Measurements from ENCODE around the gene SLC35G6.
"Not testable (repeated sequence)": the region's sequence is repeated elsewhere in the genome, so short reads cannot be mapped to it uniquely, and the experiment has no call there.

Gene SLC35G6

GRCh38 chr17:7460850-7461660, 20.2 kb upstream of the SLC35G6 start:
- DNase-seq (ENCODE audit: low read depth) = no peak

DNA sequence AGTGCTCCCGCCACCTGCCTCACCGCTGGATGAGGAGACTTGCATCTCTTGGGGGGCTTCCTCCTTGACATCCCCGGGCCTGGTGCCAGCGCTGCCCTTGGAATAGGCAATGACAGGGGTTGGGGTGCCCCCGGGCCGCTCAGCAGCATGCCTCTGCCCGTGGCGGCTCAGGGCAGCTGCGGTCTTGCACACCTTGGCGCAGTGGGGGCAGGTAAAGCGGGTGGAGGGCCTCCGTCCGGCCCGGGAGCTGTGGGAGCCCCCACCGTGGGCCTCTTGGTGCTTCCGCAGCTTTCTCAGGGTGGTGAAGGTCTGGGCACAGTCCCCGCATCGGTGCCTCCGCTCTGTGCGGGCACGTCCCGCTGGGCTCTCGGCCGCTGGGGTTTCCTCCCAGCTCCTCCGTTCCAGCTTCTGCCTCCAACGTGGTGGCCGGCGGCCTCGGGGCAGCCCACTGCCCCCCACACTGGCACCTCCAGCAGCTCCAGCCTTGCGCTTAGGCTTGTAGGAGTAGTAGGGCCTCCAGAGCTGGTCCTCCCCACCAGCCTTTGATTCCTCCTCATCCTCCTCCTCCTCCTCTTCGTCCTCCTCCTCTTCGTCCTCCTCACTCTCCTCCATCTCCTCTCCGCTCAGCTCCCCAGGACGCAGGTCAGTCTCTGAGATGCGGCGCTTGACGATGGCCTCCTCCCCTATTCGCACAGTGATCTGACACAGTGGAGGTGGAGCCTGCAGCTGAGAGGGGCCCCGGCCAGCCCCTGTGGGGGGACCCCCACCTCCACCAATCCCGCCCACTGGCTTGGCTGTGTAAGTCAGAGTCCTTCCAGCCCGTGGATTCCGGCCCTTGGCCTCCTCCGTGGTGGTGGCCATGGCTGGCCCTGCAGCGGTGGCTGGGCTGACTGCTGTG, 18.5 kb upstream of the SLC35G6 start:
- DNase-seq (ENCODE audit: low read depth) = no peak

DNA sequence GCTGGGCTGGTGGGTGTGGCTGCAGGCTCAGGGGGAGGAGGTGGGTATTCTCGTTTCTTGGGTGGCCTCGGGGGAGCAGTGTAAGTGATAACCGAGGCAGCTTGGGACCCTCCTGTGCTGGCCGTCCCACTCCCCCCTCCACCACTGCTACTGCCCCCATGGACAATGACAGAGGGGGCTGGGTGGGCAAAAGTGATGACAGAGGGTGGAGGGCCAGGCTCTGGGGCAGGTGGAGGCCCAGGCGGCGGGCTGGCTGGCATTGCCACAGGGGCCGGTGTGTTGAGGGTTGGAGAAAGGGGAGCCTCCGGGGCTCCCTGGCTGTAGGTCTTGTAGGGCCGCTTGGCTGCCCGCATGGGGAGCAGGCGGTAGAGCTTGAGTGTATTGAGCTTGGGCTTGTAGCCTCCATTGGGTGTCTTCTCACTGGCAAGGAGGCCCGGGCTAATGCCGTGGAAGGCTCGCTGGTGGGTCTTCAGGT, 17.8 kb upstream of the SLC35G6 start:
- DNase-seq (ENCODE audit: low read depth) = no peak

DNA sequence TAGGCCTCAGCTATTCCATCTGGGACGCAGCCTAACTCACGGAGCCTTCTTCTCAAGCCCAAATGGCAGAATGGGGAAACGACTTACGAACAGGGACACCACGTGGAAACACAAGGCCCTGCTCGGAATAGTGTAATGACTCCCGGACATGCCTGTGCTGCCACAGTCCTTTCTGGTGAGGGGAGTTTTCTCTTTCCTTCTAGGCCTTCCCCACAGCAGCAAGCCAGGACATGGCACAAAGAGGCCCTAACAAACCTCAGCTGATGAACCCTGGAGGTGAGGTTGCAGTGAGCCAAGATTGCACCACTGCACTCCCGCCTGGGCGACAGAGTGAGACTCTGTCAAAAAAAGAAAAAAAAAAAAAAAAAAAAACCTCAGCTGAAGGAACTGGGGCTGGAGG, 17.2 kb upstream of the SLC35G6 start:
- no peak for DNase-seq (ENCODE audit: low read depth)

GRCh38 chr17:7465597-7466275, 15.5 kb upstream of the SLC35G6 start:
- no peak for DNase-seq (ENCODE audit: low read depth)

GRCh38 chr17:7466318-7466638, 15.0 kb upstream of the SLC35G6 start:
- no peak for DNase-seq (ENCODE audit: low read depth)

DNA sequence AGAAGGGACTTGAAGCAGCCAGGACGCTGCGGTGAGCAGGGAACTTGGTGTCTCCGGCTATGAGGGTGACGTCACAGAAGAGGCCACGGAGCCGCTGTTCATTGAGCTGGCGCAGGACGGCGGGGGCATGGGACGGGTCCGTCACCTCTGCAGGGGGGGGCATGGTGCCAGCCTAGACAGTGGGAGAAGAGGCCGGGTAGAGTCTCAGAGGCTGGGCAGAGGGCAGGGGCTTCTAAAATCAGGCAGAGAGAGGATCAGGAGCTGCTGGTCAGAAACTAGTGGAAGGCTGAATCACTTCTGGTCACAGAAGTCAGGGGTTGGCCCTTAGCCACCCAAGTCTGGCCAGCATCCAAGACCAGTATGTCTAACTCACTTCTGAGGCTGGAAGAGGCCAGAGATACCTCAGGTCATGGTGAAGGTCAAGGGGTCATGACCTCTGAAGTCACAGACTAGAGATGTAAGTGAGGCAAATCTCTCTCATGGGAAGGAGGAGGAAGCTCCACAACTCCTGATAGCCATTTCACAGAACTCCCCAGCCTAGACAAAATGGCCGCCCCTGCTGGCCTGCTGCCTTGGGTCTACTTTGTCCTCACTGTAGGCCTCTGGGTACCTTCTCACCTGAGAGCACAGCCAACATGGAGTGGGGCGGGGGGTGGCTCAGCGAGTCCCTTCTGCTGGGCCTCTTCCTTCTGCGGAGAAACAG, 14.5 kb upstream of the SLC35G6 start:
- no peak for DNase-seq (ENCODE audit: low read depth)

DNA sequence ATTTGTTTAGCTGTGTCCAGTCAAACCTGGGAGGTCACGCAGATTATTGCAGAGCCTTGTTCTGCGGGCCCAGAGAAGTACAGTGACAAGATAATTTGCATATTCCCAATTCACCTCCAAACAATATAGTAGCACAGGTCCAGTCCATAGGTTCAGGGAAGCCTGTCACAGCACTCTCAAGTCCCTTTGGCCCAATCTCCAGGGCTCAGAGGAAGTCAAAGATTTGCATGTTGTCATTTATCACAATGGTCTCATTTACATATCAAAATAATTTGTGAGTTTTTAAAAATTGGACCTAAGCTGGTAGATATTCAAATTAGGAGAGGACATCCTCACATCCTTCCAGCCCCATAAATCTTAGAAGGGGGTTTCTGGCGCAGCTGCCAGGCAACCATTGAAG, 13.7 kb upstream of the SLC35G6 start:
- no peak for DNase-seq (ENCODE audit: low read depth)

DNA sequence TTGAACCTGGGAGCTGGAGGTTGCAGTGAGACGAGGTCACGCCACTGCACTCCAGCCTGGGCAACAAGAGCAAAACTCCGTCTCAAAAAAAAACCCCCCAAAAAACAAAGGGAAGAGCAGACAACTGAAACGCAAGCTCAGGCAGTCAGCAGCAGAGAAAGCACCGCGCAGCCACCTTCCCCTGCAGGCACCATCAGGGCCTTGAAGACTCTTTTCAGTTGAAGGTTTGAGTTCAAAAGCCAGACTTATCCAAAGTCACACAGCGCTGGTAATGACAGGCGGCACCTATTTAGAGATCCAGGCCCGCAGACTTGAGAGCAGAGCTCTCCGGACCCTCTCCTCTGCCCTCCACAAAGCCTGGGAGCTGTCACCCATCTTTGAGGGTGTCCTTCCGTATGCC, 13.0 kb upstream of the SLC35G6 start:
- DNase-seq (ENCODE audit: low read depth) = no peak

DNA sequence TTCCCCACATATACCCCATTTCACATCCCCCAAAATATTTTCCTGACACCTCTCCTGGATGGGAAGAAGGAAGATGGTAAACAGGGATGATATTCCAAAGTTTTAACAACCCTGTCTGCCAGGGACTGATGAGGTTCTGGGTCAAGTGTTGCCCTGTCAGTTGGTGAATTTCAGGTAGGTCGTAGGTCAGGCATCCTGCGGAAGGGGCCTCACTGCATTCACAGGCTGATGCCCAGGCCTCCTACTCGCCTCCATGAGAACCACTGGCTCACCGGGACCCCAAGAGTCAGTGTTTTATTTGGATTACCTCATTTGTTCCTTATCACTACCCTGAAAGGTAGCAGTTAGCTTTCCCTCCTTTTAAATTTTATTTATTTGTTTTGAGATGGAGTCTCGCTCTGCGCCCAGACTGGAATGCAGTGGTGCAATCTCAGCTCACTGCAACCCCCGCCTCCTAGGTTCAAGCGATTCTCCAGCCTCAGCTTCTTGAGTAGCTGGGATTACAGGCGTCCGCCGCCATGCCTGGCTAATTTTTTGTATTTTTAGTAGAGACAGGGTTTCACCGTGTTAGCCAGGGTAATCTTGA, 12.3 kb upstream of the SLC35G6 start:
- DNase-seq (ENCODE audit: low read depth) = no peak

GRCh38 chr17:7469843-7470242, 11.4 kb upstream of the SLC35G6 start:
- not testable (repeated sequence) for DNase-seq (ENCODE audit: low read depth)

GRCh38 chr17:7470457-7470973, 10.7 kb upstream of the SLC35G6 start:
- not testable (repeated sequence) for DNase-seq (ENCODE audit: low read depth)

GRCh38 chr17:7471729-7472128, 9.5 kb upstream of the SLC35G6 start:
- no peak for DNase-seq (ENCODE audit: low read depth)

DNA sequence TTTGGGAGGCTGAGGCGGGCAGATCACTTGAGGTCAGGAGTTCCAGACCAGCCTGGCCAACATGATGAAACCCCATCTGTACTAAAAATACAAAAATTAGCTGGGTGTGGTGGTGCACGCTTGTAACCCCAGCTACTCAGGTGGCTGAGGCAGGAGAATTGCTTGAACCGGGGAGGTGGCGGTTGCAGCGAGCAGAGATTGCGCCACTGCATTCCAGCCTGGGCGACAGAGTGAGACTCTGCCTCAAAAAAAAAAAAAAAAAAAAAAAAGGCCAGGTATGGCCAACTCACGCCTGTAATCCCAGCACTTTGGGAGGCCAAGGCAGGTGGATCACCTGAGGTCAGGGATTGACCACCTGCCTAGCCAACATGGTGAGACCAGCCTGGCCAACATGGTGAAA, 6.5 kb upstream of the SLC35G6 start:
- DNase-seq (ENCODE audit: low read depth) = not testable (repeated sequence)

GRCh38 chr17:7475764-7476422, 5.4 kb upstream of the SLC35G6 start:
- DNase-seq (ENCODE audit: low read depth) = no peak

DNA sequence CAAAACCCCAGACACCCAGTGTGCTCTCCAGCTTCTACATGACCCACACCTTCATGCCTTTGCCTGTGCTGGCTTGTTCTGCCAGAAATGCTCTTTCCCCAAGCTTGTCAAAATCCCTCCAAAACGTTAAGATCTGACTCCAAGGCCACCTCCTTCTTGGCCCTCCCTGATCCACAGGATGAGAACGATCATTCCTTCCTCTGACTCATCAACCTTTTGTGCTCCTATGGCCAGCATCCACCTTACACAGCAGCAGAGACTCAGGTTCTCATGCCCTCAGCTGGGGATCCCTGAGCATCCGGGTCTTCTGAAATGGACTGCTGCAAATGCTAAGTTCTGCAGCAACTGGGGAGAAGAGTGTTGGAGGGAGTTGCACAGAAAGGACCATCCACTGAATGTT, 4.8 kb upstream of the SLC35G6 start:
- no peak for DNase-seq (ENCODE audit: low read depth)

GRCh38 chr17:7476951-7477350, 4.3 kb upstream of the SLC35G6 start:
- DNase-seq (ENCODE audit: low read depth) = no peak

DNA sequence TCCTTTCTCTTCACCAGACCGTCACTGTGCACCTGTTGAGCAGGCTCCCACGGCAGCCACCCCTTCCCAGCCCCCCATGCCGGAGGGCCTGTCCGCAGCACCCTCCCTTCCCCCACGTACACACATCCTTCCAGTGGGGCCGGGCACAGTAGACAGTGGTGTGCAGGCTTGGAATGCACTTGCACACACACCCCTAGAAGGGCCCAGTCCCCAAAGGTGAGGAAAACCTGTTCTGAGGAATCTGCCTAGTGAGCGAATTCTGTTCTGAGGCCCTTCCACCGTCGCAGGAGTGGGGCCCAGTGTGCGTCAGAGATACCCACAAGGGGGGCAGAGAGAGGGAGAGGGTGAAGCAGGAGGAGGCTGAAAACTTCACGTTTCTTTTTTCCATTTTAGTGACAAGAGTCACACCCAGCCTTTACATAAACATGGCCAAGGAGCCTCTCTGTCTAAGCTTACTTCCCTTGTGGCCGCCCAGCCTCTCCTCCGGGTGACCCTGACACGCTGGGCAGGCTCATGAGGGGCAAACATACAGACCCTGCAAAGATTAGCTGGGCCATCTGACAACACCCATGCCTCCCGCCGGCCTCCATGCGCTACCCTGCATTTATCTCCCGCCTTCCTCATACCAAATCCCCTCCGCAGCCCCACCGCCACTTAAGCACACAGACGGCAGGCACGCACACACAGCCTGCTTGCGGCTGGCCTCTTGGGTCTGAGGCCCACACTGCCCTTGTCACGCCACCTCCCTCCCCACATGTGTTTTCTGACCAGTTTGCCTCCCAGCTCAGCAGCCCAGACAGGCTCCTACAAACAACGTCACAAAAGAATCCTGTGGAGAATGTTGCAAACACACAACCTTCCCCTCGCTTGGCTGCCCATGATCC, 3.6 kb upstream of the SLC35G6 start:
- DNase-seq (ENCODE audit: low read depth) = peak; percentile 77

DNA sequence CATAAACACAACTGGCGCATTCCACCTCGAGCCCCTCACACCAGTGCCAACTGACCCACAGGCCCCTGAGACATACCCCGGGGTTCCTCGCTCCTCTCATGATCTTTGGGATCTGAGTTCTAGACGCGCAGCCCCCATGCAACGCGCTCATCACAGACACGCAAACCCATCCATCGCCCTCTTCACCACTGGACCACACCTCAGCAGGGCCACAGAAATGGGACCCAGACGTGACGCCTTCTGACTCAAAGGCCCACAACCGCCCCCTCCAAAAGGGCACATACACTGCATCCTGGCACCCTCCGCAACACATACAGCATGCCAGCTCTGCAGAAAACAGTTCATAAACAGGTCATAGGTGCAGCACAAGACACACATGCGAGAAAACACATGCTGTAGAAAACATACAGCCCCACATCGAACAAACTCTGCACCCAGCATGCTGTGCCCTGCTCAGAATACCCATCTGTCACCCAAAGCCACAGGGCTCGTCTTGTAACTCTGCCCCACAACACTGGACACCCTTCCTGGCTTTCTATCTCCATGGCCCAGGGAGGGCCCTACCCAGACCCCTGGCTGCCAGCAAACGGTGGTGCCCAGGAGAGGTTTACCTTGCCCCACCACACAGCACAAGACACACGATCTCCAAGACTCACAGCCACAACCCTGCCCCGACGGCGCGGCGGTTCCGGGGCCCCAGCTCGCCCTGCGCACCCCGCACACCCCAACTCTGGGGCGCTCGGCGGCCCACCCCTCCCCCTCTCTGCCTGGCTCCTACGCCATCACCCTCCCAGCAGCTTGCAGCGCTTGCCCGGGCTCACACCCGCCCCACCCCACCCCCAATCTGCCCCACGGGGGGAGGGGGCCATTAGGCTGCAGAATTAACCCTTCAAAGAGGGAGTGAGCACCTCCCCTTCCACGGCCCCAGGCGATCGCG, 2.7 kb upstream of the SLC35G6 start:
- no peak for DNase-seq (ENCODE audit: low read depth)

Data from GM04503 (cell line).